SK-N-MC (cell line): ENCODE measurements around the gene MSX1.

Source experiments
- DNase-seq: peaks from one replicate; pipeline ENCODE4 v3.0.0-alpha.2; 2011; ENCODE audit warnings: low read depth, low spot score
- H3K27ac ChIP-seq: fragments of 200-600 bp; sonication (generic); 2 replicates; pipeline ENCODE4 v1.5.1; 2016; ENCODE audit warnings: mixed run types
- H3K36me3 ChIP-seq: fragments of 200-600 bp; sonication (generic); 2 replicates; pipeline ENCODE4 v1.6.1; 2017; ENCODE audit warnings: antibody characterized with exemption, low read length, mixed read lengths; ENCODE audit not compliant: insufficient read depth
- H3K4me3 ChIP-seq: fragments of 200-600 bp; sonication (generic); 2 replicates; pipeline ENCODE4 v1.5.1; 2016
- H3K9ac ChIP-seq: fragments of 200-600 bp; sonication (generic); 2 replicates; pipeline ENCODE4 v1.8.0; 2017; ENCODE audit warnings: mixed run types, mixed read lengths; ENCODE audit not compliant: insufficient read length
- H3K9me3 ChIP-seq: fragments of 200-600 bp; sonication (generic); 2 replicates; pipeline ENCODE4 v1.6.1; 2017; ENCODE audit warnings: low read depth, mild to moderate bottlenecking, antibody characterized with exemption, low read length, moderate library complexity, mixed read lengths
- EZH2 ChIP-seq: fragments of 200-600 bp; sonication (generic); IDR thresholded peaks from one replicate; pipeline ENCODE4 v1.6.1; 2017; ENCODE audit warnings: antibody characterized with exemption
- FOXP2 ChIP-seq: optimal IDR thresholded peaks from 2 replicates; pipeline ENCODE3; 2011; ENCODE audit warnings: mild to moderate bottlenecking, moderate library complexity; ENCODE audit not compliant: insufficient read depth; ENCODE audit errors: extremely low read length, control extremely low read depth
- POLR2AphosphoS5 ChIP-seq: IDR thresholded peaks from 2 replicates; pipeline ENCODE4 v1.6.1; 2012; ENCODE audit warnings: mild to moderate bottlenecking, low read depth, low read length, borderline replicate concordance

Gene MSX1

DNA sequence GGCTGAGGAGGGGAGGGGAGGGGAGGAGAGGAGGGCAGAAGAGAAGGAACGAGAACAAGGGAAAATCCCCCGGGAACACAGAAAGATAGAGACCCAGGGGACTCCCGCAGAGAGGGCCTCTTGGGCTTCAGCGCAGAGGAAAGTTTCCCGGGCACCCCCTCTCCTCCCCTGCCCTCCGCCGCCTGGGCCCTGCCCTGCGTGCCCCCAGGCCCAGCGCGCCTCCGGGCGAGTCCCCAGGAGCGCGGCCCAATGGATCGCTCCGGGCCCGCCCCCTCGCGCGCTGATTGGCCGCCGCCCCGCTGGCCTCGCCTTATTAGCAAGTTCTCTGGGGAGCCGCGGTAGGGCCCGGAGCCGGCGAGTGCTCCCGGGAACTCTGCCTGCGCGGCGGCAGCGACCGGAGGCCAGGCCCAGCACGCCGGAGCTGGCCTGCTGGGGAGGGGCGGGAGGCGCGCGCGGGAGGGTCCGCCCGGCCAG lies at the start of gene MSX1:
Gene MSX1 (plus strand): TSS at position 341 of the 474 bp plus-strand sequence. CDS start 235 bp downstream, outside the sequence.
- Histone ChIP-seq H3K9me3 (no peaks in the 10 kb centered on the region), H3K4me3 (peak within 1 kb of the TSS; percentile 87), H3K9ac (peak within 1 kb of the TSS; percentile 74), H3K36me3 (peaks cover 15% of the 10 kb centered on the region; the same call in 1 of the 2 replicates), H3K27ac (peak within 1 kb of the TSS; percentile 69; the same call in 1 of the 2 replicates)
- no peak for DNase-seq
- TF ChIP-seq FOXP2 (no peak), POLR2AphosphoS5 (peak; percentile 94; the same call in 1 of the 2 replicates), EZH2 (no peak)

DNA sequence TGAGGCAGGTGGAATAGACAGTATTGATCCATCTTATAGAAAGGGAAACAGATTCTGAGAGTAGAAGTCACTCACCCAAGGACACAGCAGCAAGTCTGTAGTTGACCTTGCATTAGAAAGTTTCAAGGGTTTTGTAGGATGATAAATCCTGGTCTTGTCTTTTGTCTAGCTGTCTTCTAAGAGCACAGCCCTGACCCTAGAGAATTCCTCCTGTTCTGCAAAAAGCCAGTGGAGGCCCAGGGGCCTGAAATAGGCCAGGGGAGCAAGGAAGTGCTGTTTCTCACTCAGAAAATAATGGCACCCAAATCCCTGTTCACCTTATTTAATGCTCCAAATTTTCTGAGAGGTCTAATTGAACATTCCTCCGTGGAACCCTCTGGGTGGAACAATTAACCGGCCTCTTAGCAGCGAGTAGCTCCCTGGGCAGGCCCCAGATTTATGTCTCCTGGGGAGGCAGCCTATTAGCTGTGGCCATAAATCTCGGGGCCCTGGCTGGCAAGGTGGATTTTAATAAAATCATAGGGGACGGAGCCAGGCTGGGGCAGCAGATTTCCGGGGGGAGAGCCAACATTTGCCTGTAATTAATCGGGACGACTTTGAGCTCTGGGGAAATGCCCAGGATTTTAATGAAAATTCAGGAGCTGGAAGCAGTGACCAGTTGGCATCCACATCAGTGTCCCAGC lies 49.2 kb upstream of the MSX1 start:
- Histone ChIP-seq H3K4me3 (no peak overlapping the region), H3K36me3 (no peaks in the 10 kb centered on the region), H3K27ac (no peak overlapping the region), H3K9me3 (no peaks in the 10 kb centered on the region), H3K9ac (no peak overlapping the region)
- DNase-seq = no peak
- TF ChIP-seq POLR2AphosphoS5 (no peak), EZH2 (no peak), FOXP2 (no peak)

DNA sequence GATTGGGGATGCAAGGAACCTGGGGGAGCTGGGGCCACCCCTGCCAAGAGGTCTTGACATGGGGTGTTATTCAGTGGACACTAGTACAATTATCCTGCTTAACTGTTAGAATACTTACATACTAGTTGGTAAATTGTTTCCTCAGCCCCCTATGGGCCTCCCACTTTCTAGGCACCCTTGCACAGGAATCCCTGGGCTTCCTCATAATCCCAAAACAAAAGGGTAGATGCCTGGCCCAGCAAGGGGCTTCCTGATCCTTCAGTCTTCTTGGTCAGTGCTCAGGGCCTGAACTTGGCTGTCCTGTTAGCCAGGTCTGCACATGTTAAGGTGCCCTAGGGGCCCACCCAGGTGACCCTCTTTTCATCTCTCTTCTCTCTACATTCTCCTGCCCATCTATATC lies 48.7 kb upstream of the MSX1 start:
- no peak overlapping the region for H3K4me3 ChIP-seq
- no peaks in the 10 kb centered on the region for H3K36me3 ChIP-seq
- DNase-seq = no peak
- H3K27ac ChIP-seq = no peak overlapping the region
- H3K9me3 ChIP-seq = no peaks in the 10 kb centered on the region
- TF ChIP-seq FOXP2 = no peak
- TF ChIP-seq EZH2 = no peak
- TF ChIP-seq POLR2AphosphoS5 = no peak
- no peak overlapping the region for H3K9ac ChIP-seq

DNA sequence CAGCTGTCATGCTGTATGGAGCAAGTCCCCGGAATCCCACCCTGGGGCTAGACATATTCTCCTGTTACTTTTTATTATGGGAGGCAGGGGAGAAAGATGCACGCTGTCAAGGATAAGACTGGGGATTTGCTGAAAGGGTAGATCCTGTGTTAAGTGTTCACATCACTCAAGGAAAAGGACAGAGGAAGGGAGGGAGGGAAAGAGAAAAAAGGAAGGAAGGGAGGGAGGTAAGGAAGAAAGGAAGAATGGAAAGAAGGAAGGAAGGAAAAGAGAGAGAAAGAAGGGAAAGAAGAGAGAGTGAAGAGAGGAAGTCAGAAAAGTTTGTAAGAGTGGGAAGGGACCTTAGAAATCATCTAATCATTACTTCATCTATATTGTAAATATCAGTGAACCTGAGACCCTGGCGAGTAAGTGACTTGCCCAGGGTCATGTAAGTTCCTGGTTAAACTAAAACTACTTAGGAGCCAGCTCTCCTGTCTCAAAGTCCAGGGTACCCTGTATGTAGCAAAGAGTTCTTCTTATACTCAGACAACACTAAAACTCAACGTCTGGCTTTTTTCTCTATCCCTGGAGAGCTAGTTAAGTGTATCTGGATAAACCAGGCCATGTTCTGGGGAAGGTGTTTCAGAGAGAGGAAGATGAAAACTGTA lies 47.2 kb upstream of the MSX1 start:
- Histone ChIP-seq H3K9ac (no peak overlapping the region), H3K4me3 (no peak overlapping the region), H3K36me3 (no peaks in the 10 kb centered on the region), H3K9me3 (no peaks in the 10 kb centered on the region), H3K27ac (no peak overlapping the region)
- DNase-seq = no peak
- no peak for TF ChIP-seq POLR2AphosphoS5
- no peak for TF ChIP-seq EZH2
- TF ChIP-seq FOXP2 = no peak

DNA sequence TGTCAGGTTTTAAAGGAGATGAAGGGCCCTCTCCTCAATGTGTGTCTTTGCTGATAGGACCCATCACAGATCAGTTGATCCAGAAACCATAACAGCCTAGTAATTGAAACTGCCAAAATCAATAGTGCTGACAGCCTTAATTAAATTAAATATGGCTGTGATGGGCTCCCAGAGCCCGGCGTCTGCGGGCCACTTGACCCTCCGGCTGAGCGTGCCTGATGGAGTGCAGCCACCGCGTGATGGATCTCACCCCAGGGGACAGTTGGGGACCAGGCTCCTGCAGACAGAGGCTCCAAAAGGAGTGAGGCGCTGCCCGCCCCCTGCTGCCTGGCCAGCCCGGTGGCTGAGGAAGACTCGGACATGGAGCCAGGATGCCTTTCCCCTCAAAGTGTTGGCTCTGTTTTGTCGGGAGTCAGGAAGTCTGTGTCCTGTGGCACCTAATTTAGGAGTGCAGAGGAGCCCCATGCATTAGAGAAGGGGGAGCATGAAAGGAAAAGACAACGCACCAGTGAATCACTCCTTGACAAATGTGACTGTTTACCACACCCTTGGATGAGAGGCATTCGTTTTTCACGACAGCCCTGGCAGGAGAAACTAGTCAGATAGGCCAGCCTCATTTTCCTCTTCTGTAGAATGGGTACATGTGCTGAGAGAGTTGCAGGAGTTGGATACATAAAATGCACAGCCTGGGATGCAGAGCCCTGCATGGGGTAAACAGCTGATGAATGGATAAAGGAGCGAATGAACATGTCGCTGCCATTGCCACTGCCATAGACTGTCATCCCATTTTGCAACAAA lies 40.9 kb upstream of the MSX1 start:
- no peak for DNase-seq
- H3K36me3 ChIP-seq = no peaks in the 10 kb centered on the region
- no peak overlapping the region for H3K9ac ChIP-seq
- no peaks in the 10 kb centered on the region for H3K9me3 ChIP-seq
- H3K4me3 ChIP-seq = no peak overlapping the region
- no peak overlapping the region for H3K27ac ChIP-seq
- TF ChIP-seq FOXP2 (no peak), EZH2 (no peak), POLR2AphosphoS5 (no peak)

DNA sequence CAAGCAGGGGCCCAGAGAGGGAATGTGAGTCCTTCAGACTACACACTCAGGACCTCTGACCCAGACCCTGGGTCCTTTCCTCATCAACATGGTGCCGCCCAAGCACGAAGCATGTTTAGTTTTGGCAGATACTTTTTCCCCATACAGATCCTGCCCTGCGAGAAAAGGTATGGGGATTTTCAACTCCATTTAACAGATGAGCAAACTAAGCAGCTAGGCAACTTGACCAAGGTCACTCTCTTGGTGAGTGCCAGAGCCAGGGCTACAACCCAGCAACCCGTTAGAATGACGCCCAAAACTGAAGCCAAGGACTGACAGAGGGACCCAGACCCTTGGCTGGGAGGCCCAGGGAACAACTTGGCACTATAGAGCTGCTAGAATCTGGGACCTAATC lies 40.3 kb upstream of the MSX1 start:
- no peak overlapping the region for H3K9ac ChIP-seq
- DNase-seq = no peak
- no peak overlapping the region for H3K27ac ChIP-seq
- no peaks in the 10 kb centered on the region for H3K36me3 ChIP-seq
- no peak for TF ChIP-seq POLR2AphosphoS5
- TF ChIP-seq EZH2 = no peak
- TF ChIP-seq FOXP2 = no peak
- no peaks in the 10 kb centered on the region for H3K9me3 ChIP-seq
- no peak overlapping the region for H3K4me3 ChIP-seq

DNA sequence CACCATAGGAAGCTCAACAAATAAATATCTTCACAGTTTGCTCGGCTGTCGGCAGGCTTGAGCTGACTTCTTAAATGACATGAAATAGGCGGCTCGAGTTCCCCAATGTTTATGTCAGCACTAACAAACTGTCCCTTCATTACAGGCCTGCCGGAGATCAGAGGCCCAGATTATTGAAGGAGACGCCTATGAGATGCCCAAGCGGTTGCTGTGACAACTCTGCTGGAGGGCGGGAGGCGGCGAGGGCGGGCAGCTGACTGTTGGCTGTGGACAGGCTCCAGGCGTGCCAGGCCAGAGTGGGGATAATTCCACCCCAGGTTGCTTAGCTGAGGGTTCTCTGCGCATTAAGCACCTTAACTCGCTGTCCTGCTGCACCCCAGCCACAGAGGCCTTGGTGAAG lies 39.2 kb upstream of the MSX1 start:
- no peak overlapping the region for H3K9ac ChIP-seq
- TF ChIP-seq EZH2 (no peak), POLR2AphosphoS5 (no peak), FOXP2 (no peak)
- H3K27ac ChIP-seq = no peak overlapping the region

DNA sequence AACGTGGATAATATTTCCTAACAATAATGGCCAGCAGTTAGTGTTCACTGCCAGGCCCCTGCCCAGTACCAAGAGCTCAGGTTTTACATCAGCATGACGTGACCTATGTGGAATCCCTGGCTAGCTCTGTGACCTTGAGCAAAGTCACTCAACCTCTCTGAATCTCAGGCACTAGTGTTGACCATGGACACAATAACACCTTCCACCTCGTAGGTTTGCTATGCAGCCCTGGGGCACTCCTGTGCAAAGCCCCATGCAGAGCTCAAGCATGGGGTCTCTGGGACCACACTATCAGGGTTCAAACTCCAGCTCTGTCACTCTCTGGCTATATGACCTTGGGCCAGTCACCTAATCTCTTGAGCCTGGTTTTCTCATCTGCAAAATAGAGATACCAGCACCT lies 38.7 kb upstream of the MSX1 start:
- Histone ChIP-seq H3K36me3 (no peaks in the 10 kb centered on the region), H3K27ac (no peak overlapping the region), H3K9me3 (no peaks in the 10 kb centered on the region), H3K9ac (no peak overlapping the region), H3K4me3 (no peak overlapping the region)
- no peak for TF ChIP-seq EZH2
- TF ChIP-seq POLR2AphosphoS5 = no peak
- TF ChIP-seq FOXP2 = no peak
- no peak for DNase-seq

More for the DNA sequence above, 39.2 kb upstream of the MSX1 start:
- no peaks in the 10 kb centered on the region for H3K36me3 ChIP-seq
- DNase-seq = no peak
- H3K9me3 ChIP-seq = no peaks in the 10 kb centered on the region
- no peak overlapping the region for H3K4me3 ChIP-seq
